Tibial nerve (tissue), 4 donors: ENCODE data around the gene FGFR4.

Experiments
- CTCF ChIP-seq, 5 experiments: fragments of 200-600 bp in 3 of 5; fragments of 450-650 bp in 2 of 5; sonication (generic) in 3 of 5; IDR thresholded peaks; one replicate each; pipeline ENCODE4 v1.5.1; 2016 to 2019; ENCODE audit warnings: antibody characterized with exemption in 5 of 5, mild to moderate bottlenecking in 3 of 5, moderate library complexity in 2 of 5
- EP300 ChIP-seq, 2 donors: sonication (generic); formaldehyde crosslinking; IDR thresholded peaks; one replicate each; pipeline ENCODE4 v1.6.1; 2017; ENCODE audit warnings: antibody characterized with exemption in 2 of 2, mild to moderate bottlenecking in 1 of 2

GRCh38 chr5:177112589-177113220, 26.0 kb downstream of the FGFR4 start:
- no peak for TF ChIP-seq CTCF (IDR thresholded peaks at IDR 0.05)
- no peak for TF ChIP-seq EP300 (IDR thresholded peaks at IDR 0.05)
